ENCODE results near the gene ALDH7A1.

The ALDH7A1 gene

DNA sequence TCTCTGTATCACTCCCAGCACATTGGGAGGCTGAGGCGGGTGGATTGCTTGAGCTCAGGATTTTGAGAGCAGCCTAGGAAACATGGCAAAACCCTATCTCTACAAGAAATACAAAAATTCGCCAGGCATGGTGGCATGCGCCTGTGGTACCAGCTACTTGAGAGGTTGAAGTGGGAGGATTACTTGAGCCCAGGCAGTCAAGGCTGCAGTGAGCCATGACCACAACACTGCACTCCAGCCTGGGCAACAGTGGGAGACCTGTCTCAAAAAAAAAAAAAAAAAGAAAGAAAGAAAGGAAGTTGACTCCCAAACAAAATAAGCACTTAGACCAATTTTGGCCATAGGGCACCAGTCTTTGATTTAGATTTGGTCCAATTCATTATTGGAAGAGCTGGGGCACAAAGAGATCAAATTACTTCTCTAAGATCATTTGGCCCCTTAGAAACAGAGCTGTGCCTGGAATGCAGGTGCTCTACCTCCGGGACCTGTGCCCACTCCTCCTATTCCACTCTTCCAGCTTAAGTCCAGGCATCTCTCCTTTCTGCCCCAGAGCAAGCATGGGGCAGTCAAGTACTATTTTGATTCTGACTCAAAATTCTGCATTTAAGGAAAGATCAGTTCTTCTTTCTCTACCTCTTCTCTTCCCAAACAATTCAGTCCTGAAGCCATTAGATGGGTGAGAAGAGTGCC, 59.0 kb downstream of the ALDH7A1 start:
- no peak for DNase-seq (ENCODE audit: low read depth)

DNA sequence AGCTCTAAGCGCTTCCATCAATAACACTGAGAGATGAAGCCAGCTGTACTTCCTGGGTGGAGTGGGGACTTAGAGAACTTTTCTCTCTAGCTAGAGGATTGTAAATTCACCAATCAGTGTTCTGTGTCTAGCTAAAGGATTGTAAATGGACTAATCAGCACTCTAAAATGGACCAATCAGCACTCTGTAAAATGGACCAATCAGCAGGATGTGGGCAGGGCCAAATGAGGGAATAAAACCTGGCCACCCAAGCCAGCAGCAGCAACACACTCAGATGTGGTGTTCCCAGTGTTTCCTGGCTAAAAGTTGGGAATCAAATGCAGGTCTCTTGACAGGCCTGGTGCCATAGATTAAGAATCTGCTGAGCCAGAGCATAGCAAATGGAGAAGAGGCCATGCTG, 60.5 kb downstream of the ALDH7A1 start:
- DNase-seq (ENCODE audit: low read depth) = no peak

DNA sequence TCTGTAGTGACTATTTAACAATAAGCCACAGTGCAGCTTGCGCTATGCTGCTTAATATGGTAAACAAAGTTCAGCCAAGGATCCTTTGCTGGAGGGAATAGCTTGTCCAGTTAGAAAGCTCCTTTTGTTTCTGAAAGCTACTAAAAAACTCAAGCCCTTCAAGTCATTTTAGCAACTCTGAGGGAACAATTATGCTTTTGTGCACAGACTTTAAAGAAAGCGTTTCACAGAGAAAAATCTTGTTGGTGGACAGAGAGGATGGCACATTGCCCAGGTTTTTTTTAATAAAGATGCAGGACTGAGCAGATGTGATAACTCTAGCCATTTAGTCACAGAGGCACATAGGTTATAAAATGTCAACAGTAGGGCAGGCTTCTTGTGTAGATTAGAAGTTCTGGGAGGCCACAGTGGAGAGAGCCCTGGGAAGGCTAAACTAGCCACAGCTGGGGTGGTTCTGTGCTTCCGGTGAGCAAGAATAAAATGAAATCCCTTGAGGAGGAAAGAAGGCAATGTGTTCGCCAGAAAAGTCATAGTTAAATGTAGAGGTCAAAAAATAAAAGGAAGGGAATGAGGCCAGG, 63.4 kb downstream of the ALDH7A1 start:
- no peak for DNase-seq (ENCODE audit: low read depth)

DNA sequence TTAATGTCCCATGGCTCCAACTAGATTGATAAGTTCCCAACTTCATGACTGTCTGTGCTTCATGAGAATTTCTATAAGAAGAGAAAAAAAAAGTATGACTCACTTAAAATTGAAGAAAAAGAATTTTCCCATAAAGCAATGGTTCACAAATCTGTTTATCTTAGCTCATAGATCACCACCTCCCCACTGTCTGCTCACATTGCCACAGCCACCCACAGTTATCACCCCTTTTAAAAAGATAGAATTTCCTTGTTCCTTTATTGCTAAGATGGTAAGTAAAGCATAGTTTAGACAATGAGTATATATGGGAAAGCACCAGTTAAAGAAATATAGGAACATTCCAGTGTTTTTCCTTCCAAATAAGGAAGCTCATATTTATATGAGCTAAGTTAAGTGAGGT, 67.1 kb downstream of the ALDH7A1 start:
- peak; percentile 82 for DNase-seq (ENCODE audit: low read depth)

DNA sequence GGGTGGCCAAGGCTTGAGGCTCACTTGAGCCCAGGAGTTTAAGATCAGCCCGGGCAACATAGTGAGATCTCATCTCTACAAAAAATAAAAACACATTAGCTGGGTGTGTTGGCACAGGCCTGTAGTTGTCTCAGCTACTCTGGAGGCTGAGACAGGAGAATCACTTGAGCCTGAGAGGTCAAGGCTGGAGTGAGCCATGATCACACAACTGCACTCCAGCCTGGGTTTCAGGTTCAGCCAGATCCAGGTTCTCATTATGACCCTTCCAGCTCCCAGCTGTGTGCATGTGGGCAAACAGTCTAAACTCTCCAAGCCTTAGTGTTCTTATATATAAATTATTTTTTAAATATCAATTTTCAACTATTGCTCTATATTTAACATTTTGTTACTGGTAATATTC, 67.9 kb downstream of the ALDH7A1 start:
- DNase-seq (ENCODE audit: low read depth) = no peak

DNA sequence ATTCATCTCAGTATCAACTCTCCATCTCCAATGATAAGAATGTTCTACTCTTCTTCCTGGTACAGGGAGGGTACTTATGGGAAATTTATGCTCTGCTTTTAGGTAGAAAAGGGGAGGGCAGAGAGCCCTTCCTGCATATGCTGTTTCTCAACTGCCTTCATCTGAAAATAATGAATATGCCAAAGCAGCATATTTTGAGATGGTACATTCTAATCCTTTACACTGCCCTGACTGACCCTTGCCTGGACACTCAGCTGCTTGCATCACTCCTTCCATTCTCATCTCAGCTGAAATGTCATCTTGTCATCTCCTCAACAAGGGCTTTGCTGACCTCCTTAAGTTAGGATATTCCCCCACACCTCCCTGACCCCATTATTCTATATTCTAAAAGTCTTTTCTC, 68.5 kb downstream of the ALDH7A1 start:
- DNase-seq (ENCODE audit: low read depth) = peak; percentile 58

DNA sequence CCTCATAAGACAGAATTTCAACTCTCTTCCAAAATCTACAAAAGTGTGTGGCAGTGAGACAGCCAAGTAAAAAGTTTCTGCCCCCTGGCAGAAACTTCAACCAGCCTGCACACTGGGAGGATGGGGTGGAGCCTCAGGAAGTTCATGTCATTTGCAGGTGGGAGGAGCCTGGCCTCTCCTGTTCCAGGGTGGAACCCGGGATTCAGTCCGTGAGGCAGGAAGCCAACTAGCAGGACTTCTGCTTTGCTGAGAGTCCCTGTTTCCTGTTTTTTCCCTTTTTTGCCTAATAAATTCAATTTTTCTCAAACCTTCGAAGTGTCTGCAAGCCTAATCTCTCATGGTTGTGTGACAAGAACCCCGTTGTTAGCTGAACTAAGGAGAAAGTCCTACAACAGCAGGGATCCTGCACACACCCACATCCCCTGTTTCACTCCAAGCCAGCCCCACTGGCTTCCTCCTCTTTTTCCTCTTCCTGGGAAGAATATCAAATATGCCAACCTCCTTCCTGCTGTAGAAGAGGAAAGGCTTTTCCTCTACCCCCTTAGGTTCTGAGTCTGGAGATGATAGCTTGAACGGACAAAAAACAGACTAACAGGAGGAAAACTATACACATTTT, 69.3 kb downstream of the ALDH7A1 start:
- DNase-seq (ENCODE audit: low read depth) = no peak

DNA sequence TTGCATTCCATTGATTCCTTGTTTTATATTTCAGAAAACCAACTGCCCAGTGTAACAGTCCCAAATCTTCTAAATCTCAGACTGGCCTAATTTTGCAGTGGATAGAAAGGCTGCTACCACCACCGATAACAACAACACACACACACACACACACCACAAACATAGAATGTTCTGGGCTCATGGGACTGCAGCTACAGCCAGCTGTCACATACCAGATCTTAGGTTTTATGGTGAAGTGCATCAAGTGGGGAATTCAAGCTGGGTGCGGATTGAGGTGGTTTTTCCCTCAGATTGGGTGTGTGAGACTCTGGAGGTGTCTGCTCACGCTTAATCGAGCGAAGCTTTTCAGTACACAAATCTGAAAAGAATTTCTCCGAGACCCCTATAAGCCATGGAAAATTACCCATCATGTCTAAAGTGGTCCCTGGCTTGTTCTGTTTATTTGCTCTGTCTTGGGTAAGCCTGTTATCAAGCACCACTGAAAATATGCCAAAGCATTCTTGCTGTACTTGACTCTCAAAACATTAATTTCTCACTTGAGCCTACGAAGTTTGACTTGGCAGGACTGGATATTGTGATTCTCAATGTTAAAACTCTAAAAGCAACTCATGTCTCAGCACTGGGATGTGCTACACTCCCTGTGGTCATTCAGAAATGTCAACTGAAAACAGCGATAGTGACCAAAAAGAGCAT, 71.1 kb downstream of the ALDH7A1 start:
- DNase-seq (ENCODE audit: low read depth) = peak; percentile 45

DNA sequence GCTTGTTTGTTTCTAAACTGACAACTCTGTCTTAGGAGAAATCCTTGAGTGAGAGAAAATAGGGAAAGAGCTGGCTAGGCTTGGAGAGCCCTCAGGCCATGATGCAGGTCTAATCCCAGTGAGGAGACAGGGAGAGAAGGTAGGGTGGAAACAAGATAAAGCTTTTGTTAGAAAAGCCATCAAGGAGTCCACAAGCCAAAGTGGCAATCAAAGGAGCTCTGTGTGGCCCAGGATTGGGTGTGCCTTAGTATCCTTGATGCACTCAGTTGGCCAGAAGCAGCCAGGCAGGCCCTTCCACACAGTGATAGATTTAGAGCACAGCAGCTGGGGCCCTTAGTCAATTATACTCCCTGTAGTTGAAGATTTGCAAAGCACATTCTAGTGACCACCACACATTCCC, 73.9 kb downstream of the ALDH7A1 start:
- DNase-seq (ENCODE audit: low read depth) = no peak

DNA sequence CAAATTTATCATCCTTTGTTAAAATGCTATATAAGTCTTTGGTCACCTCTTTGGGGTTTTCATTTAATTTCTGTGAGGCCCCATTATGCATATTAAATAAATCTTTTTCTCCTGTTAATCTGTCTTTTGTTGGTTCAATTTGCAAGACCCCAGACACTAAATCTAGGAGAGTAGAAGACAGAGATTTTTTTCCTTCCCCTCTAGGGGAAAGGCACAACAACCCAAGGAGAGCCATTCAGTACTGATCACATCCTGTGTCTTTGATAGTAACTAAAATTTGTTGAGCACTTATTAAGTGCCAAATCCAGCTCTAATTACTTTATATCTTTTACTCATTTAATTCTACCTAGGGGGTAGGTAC, 74.4 kb downstream of the ALDH7A1 start:
- DNase-seq (ENCODE audit: low read depth) = no peak

DNA sequence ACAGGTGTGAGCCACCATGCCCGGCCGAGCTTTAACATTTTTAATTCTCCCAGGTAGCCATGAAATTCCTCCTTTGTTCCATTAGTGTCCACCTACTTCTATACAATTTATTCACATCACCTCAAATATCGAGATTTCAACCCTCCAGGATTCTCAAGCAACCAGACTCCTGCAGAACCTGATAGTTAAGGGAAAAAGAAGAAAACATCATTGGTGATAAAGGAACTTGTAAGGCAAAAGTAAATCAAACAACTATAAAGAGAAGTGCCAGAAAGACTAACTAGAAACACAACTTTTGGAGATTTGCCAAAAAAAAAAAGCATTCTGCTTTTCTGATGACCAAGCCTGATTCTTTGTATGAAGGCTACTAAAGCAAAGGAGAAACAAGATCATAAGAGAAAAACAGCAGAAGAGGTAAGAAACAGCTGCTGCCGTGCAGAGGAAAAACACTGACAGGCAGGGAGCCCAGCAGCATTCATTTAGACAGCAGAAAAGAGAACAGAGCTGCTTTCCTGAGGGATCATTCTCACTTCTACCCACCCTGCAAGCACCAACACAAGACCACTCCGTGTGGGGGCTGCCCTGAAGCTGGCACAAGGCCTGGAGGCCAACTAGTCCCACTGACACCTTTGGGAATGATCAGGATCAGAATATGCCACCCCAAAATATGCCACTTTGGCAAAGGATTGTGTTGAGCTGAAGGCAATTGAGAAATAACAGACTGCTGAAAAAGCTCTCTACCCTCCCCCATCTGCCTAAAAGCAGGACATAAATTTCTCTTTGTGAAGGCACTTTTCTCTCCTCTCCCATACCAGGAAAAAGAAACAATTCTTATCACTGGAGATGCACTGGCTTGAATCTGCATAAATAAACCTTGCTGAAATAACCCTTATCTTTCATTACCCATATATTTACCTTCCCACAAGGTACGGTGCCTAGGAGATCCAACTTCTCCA, 75.1 kb downstream of the ALDH7A1 start:
- peak; percentile 84 for DNase-seq (ENCODE audit: low read depth)

DNA sequence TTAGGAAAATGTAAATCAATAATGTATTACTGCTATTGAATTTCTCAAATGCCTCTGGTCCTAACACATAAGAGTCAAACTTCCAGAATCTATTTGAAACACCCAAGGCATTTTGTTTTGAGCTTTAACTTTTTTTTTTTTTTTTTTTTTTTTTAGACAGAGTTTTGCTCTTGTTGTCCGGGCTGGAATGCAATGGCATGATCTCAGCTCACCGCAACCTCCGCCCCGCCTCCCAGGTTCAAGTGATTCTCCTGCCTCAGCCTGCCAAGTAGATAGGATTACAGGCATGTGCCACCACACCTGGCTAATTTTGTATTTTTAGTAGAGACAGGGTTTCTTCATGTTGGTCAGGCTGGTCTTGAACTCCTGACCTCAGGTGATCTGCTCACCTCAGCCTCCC, 75.8 kb downstream of the ALDH7A1 start:
- peak; percentile 81 for DNase-seq (ENCODE audit: low read depth)

DNA sequence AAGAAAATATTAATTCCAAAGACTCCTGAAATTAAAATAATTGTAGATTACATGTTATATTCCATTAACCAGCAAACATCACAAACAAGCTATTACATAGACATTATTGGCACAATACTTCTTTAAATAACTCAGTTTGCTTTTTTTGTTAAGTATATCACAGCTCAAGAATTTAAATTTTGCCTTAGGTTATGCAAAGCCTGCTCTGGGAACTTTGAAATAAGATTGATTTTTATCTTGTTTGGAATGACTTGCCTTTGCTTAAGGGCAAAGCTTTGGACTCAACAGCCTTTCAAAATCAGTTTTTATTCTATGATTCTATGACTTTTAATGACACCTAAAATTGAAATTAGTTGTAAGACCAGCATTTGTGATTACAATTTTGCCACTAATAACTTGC, 78.2 kb downstream of the ALDH7A1 start:
- DNase-seq (ENCODE audit: low read depth) = no peak

DNA sequence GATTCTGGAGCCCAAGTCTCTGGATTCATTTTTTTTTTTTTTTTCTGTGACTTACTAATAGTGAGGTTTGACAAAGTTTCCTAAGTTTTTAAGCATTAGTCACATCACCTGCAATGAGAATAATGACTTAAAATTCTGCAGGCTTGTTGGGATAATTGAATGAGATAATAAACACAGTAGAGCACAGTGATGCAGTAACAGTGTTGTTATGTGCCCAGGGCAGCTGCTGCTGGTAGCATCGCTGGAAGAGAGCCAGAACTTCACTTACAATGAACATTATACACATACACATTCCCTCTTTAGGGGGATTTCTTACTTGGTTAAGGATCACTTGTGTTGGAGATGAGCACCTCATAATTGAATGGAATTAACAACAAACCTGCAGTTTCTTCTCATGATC, 78.9 kb downstream of the ALDH7A1 start:
- no peak for DNase-seq (ENCODE audit: low read depth)

DNA sequence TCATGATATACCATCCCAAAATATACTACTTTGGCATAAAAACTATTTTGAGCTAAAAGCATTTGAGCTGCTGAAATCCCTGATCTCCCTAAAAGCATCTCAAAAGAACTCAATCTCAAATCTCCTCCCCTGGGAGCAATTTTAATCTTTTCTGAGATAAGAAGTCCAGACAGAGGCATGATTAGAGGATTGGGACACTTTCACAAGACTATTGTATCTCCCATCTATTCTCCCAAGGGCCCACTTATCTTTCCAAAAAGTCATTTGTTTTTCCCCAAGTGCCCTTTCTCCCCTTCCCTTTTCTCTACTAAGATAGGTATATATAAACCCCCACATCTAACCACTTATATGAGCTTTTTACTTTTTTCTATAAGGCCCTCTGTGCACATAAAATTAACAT, 79.7 kb downstream of the ALDH7A1 start:
- DNase-seq (ENCODE audit: low read depth) = no peak

DNA sequence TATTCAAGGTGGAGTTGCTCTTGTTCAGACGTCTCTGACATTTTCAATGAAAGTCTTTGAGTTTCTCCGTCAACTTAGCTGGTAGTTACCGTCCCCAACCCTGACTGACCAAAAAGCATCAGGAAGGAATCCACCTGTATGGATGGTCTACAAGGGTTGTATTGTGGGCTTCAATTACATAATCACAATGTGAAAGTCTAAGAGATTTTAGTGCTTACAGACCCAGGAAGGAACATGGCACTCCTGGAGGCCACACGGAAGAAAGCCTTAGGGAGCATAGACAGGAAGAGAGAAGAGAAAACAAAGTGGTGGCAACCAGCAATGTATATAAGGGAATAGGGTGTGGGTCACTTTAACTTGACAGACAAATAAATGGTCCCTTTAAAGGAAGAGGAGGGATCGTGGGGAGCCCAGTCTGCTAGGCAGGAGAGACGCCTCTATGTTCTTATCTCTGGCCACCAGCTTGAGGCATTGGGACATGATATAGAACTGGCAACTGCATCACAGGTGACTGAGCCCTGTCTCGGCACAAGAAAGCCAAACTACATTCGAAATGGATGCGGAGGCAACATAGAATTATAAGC, 80.4 kb downstream of the ALDH7A1 start:
- DNase-seq (ENCODE audit: low read depth) = no peak

DNA sequence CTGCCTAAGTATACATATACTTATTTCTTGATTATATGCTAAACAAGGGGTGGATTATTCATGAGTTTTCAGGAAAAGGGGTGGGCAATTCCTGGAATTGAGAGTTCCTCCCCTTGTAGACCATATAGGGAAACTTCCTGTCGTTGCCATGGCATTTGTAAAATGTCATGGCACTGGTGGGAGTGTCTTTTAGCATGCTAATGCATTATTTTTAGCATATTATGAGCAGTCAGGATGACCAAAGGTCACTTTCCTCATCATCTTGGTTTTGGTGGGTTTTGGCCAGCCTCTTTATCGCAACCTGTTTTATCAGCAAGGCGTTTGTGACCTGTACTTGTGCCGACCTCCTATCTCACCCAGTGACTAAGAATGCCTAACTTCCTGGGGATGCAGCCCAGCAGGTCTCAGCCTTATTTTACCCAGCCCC, 80.9 kb downstream of the ALDH7A1 start:
- DNase-seq (ENCODE audit: low read depth) = peak; percentile 59

DNA sequence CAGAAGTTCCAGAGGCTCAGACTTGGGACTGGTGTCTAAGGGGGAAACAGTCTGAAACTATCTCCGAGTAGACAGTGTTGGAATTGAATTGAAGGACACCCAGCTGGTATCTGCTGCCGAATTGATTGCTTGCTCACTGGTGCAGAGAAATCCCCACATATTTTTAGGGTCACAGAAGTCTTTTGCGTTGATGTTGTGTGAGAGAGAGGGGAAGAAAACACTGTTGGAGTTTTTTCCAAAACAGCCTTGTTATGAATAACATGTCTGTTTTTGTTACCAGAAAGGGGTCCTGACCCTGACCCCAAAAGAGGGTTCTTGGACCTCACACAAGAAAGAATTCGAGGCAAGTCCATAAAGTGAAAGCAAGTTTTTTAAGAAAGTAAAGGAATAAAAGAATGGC, 81.3 kb downstream of the ALDH7A1 start:
- DNase-seq (ENCODE audit: low read depth) = no peak

DNA sequence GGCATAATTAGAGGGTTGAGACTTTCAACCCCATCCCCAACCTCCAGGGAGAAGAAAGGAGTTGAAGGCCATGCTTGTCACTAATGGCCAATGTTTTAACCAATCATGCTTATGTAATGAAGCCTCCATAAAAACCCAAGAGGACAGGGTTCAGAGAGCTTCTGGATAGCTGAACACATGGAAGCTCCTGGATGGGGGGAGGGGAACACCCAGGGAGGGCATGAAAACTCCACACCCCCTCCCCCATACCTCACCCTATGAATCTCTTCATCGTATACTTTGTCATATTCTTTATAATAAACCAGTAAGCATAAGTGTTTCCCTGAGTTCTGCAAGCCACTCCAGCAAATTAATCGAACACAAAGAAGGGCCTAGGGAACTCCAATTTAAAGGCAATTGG, 81.7 kb downstream of the ALDH7A1 start:
- DNase-seq (ENCODE audit: low read depth) = no peak

DNA sequence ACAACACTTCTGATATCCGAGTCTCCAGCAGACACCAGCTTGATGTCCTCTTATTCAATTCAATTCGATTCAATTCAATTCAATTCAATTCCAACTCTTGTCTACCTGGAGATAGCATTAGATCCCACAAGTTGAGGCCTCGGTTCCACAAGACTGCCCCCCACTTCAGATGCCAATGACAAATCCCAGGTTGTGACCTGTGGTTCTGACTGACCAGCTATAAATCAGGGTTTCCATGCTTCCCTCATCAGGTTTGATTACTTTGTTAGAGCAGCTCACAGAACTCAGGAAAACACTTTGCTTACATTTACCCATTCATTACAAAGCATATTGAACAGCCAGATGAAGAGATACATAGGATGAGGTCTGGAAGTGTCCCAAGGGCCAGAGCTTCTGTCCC, 82.6 kb downstream of the ALDH7A1 start:
- DNase-seq (ENCODE audit: low read depth) = no peak

DNA sequence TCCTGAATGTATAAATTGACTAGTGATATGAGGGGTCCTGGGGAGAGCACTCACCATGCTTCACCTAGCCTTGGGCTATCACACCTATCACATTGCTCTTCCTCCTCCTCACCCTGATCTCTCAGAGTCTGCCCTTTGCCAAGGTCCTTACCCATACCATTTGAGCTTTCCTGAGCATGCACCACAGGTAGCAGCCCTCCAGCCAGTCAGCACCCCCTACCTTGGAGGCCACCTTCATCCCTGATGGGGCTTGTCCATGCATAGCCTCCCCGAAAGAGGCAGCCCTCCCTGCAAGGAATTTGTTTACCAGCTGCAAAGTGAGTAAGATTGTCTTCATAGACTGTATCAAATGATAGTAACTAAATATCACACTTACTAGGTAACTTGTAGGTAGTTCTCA, 83.1 kb downstream of the ALDH7A1 start:
- no peak for DNase-seq (ENCODE audit: low read depth)

DNA sequence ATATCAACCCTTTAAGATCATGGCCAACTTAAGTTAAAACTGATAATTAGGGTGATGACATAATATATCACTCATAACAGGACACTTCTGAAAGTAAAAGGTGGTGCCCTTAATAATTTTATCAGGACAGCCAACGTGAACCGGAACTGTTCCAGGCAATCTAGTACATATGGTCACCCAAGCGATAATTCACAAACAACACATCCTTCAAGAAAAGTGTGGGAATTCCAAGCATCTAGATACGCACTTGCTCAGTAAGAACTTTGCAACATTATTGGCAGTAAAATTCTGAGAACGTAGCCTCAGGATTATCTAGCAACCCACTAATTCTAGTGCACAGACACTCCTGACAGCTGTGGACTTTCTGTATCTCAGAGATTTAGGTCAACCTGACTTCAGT, 85.7 kb downstream of the ALDH7A1 start:
- DNase-seq (ENCODE audit: low read depth) = peak; percentile 90
